ENCODE measurements around the gene PTPN1.
"Not testable (repeated sequence)": the region's sequence is repeated elsewhere in the genome, so short reads cannot be mapped to it uniquely, and the experiment has no call there.

Gene PTPN1

GRCh38 chr20:50620459-50620858 is 110.3 kb downstream of the PTPN1 start:
- DNase-seq: not testable (repeated sequence)

GRCh38 chr20:50621068-50621665 is 111.0 kb downstream of the PTPN1 start:
- DNase-seq: no peak

DNA sequence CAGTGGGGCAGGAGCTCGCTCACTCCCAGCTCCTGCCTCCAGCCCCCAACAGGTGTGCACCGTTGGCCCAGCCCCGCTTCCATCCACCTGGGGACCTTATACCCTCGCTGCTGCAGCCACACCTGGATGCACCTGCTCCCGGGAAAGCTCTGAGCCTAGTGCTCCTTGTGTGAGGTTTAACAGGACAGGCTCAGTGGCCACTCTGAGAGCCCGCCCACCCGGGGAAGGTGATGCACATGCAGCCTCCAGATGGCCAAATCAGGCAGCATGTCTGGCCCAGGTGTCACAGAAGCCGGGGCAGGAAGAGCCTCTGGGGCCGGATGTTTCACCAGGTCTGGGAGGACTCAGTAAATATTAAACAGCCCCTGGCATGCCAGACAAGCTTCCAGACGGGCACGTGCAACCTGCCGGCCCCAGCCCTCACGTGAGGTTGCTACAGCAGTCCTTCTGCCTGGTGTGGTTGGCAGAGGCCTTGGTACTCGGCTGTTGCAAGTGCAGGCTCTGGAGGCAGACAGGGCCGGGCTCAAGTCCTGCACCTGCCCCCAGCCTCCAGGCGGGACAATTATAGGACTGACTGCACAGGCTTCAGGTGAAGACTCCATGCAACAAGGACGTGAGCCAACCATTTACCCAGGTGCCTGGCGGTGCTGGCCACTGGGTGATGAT is 114.3 kb downstream of the PTPN1 start:
- no peak for DNase-seq

DNA sequence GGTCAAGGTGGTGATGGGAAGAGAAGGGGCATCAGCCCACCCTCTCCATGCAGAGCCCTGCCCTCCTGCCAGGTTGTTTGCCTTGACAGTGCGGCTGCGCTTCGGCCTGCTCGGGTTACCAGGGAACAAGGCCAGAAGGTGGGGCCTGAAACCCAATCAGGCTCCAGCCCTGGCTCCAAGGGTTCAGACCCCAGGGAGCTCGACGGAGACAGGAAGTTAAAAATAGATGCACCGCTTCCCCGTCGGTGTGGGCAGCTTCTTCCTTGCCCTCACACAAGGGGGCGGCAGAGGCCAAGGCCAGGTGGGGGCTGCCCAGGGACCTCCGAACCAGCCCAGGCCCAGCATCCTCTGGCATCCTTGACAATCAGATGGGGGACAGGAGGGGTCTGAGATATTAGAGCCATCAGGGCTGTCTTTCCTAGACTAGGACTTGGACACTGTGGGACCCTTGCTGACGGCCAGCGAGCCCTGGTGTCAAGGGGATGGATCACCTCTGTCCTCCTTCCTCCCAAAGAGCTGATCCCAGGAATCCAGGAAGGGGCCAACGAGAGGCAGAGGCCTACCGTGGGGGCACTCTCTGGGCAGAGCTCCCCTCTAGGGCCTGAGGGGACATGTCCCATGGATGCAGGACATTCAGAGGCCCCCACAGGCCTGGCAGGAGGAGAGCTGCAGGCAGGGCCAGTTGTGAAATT is 115.9 kb downstream of the PTPN1 start:
- peak; percentile 14 to 24 for DNase-seq

DNA sequence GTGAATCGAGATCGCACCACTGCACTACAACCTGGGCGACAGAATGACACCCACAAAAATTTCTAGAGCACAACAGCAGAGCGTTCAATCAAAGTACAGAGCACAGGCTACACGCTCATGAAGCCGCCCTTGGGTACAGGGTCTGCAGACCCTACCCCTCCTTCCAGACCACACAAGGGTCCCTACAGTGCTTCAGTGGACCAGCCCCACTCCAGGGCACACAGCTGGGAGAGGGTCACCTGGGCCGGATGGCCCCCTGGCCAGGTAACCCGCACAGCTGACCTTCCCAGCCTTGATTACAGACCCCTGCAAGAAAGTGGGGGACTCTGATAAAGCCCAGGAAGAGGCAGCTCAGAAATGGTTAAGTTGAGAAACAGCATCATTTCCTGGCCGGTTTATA is 117.6 kb downstream of the PTPN1 start:
- DNase-seq: no peak

DNA sequence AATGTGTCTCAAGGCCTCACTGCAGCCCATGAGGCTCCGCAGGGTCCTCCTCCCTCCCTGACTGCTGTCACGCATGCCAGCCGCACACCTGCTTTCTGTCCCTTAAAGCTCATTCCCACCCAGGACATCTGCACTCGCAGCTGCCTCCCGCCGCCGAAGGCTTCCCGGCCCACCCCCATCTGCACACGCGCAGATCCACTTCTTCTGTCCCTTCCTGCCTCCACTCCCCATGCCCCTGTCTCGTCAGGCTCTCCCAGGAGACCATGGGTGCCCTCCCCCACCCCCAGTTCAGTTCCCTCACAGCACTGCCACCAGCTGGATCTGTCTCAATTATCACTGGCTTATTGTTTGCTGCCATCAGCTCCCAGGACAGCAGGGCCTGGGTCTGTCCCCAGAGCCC is 118.1 kb downstream of the PTPN1 start:
- DNase-seq: no peak

DNA sequence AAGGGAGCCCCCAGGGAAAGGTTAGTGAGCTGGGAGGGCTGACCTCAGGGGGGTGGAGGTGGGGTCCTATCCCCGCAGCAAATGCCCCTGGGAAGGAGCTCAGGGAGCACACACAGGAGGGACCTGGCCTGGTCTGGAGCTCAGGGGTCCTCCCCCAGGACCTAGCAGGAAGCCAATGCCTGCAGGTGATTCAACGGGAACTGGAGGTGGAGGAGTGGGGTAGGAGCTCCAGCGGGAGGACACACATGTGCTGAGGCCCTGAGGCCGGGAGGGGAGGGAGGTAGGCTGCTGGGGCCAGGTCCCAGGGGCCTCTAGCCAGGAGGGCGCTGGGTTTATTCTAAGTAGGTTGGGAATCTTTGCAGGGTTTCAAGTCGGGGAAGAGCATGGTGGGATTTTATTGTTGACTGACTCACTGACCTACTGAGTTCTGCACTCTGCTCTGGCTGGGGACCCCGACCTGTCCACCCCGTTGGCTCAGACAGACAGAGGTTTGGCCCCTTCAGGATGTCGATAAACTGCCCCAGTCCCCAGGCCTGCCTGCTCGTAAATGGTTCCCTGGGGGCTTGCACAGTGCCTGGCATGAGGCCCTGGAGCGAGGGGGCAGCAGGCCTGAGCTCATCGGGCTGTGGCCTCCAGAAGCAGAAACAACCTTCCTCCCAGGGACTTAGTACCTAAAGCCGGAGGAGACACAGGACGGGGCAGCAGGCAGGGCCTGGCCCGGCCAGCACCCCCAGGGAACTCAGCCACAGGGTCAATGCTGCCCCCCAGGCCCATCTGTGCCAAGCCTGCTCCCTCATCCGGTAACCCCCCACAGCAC is 118.9 kb downstream of the PTPN1 start:
- DNase-seq: no peak

DNA sequence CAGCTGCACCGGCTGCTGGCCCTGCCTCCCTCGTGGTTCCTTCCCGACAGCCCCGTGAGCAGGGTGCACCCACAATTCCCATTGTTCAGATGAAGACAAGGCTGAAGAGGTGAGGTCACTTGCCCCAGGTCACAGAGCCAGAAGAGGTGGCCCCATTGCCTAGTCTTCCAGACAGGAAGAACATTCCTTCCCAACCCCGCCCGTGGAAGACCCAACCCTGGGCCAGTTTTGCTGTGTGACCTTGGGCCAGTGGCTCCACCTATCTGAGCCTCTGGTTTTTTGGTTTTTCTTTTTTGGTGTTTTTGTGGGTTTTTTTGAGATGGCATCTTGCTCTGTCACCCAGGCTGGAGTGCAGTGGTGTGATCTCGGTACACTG is 119.5 kb downstream of the PTPN1 start:
- no peak for DNase-seq

DNA sequence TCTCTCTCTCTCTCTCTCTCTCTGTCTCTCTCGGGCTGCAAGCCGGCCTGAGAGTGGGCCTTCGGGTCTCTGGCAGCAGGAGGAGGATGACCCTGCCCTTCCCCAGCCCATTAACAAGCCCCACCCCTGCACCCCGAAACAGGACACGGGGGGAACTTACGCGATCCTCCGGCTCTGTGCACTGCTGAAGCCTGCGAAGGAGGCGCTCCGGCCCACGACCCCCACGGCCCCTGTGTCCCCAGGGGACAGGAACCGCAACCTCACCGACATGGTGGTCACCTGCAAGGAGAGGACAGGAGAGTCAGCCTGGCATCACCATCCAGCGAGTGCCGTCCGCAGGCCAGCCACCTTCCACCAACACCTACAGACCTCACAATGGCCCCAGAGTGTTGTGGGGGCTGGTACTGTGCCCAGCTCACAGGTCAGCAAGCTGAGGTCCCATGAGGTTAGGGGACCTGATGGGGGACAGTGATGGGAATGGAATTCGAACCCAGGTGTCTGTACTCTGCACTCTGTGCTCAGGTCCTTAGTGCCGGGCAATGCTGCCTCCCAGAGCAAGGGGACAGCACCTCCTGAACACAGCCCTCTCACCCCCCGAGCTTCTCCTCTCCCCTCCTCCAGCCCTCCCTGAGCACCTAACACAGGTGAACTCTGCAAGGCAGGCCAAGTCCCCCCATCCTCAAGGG is 120.5 kb downstream of the PTPN1 start:
- DNase-seq: no peak

DNA sequence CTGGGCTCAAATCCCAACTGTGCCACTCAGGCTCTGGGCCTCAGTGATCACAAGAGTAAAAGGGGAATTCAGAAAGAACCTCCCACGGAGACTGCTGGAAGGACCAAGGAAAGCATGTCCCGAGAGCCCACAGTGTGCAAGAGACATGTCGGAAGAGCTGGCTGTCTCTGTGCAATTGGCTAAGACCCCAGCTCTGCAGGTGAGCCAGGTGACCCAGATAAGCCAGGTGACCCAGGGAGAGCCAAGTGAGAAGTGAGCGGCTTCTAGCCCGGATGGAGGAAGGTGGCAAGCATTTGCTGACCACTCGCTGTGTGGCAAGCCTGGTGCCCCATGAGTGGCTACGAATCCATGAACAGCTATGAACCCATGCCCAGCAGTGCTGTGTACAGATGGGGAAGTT is 122.1 kb downstream of the PTPN1 start:
- DNase-seq: no peak

GRCh38 chr20:50632701-50633100 is 122.5 kb downstream of the PTPN1 start:
- no peak for DNase-seq

GRCh38 chr20:50633361-50633760 is 123.2 kb downstream of the PTPN1 start:
- no peak for DNase-seq

GRCh38 chr20:50634191-50634590 is 124.0 kb downstream of the PTPN1 start:
- DNase-seq: no peak
